GM12878 (cell line): Measurements from ENCODE around the gene TGDS. TPM values are rescaled to one million over a fixed set of nuclear protein-coding genes. Genes with fewer than 3 reads are reported as not detected.
A peak's percentile ranks its signal among the peaks of the same experiment; 100 is the strongest.

Source experiments
- CUX1 ChIP-seq: IDR thresholded peaks from 2 replicates; pipeline ENCODE4 v1.6.1; 2012; ENCODE audit warnings: improper control_type of control experiment, low read depth, low read length; ENCODE audit not compliant: insufficient replicate concordance
- EZH2 ChIP-seq: IDR thresholded peaks from 2 replicates; pipeline ENCODE4 v1.6.1; 2012; ENCODE audit warnings: low read depth, mild to moderate bottlenecking, control low read depth, inconsistent platforms, low read length, borderline replicate concordance; ENCODE audit not compliant: control insufficient read depth
- FOXK2 ChIP-seq: fragments of 450-650 bp; IDR thresholded peaks from 2 replicates; pipeline ENCODE4 v1.6.1; 2017; ENCODE audit warnings: mild to moderate bottlenecking, moderate library complexity
- HDAC6 ChIP-seq: fragments of 200-600 bp; sonication (generic); IDR thresholded peaks from one replicate; pipeline ENCODE4 v1.8.0; 2017; ENCODE audit warnings: antibody characterized with exemption; ENCODE audit not compliant: unreplicated experiment
- MTA3 ChIP-seq: IDR thresholded peaks from 2 replicates; pipeline ENCODE4 v1.6.1; 2012; ENCODE audit warnings: low read length, inconsistent platforms, borderline replicate concordance
- NFYB ChIP-seq: IDR thresholded peaks from 2 replicates; pipeline ENCODE4 v1.6.1; 2011; ENCODE audit warnings: low read depth, mild to moderate bottlenecking, low read length, improper control_type of control experiment, moderate library complexity; ENCODE audit not compliant: insufficient read depth
- NR2C2 ChIP-seq: IDR thresholded peaks from 2 replicates; pipeline ENCODE4 v1.6.1; 2011; ENCODE audit warnings: borderline replicate concordance, low read depth; ENCODE audit not compliant: control insufficient read depth, insufficient read length
- NR2F1 ChIP-seq: fragments of 450-650 bp; conservative IDR thresholded peaks from 2 replicates; pipeline ENCODE4 v1.6.1; 2017; ENCODE audit warnings: mild to moderate bottlenecking
- POU2F2 ChIP-seq: IDR thresholded peaks from 3 replicates; pipeline ENCODE4 v1.6.1; 2011; ENCODE audit warnings: low read depth, mild to moderate bottlenecking, low read length, borderline replicate concordance
- SMAD5 ChIP-seq: IDR thresholded peaks from 2 replicates; pipeline ENCODE4 v1.6.1; 2016; ENCODE audit warnings: antibody characterized with exemption, low read depth
- STAT1 ChIP-seq: fragments of 450-650 bp; conservative IDR thresholded peaks from 2 replicates; pipeline ENCODE4 v1.6.1; 2014; ENCODE audit warnings: antibody characterized with exemption, mild to moderate bottlenecking
- STAT3 ChIP-seq: IDR thresholded peaks from 2 replicates; pipeline ENCODE4 v1.6.1; 2011; ENCODE audit warnings: low read depth, low read length, improper control_type of control experiment
- TARDBP ChIP-seq: IDR thresholded peaks from 2 replicates; pipeline ENCODE4 v1.6.1; 2016; ENCODE audit warnings: borderline replicate concordance
- TCF7 ChIP-seq: IDR thresholded peaks from 2 replicates; pipeline ENCODE4 v1.6.1; 2014; ENCODE audit warnings: antibody characterized with exemption, borderline replicate concordance
- ZBTB4 ChIP-seq: fragments of 450-650 bp; formaldehyde crosslinking; IDR thresholded peaks from 2 replicates; pipeline ENCODE4 v1.4.0; 2022; ENCODE audit warnings: mild to moderate bottlenecking, moderate library complexity
- ZNF592 ChIP-seq: fragments of 450-650 bp; IDR thresholded peaks from 2 replicates; pipeline ENCODE4 v1.6.1; 2017; ENCODE audit warnings: mild to moderate bottlenecking, moderate library complexity
- polyA plus RNA-seq, 11 experiments: library from polyadenylated mRNA; depleted of rRNA in 4 of 11; unstranded in 6 of 11; stranded (reverse) in 5 of 11; fragments of >200 nt; fragmentation: Nextera tagmentation in 4 of 11; fragmentation: Illumina TruSeq in 1 of 11; extraction: Ambion mirVana in 4 of 11; extraction: Trizol in 1 of 11; gene quantifications; 1 replicate in 1 of 11; 2 replicates in 10 of 11; pipeline versions ENCODE4 v1.2.1 to v1.2.3, GENCODE V29; 2011 to 2016; ENCODE audit warnings: inconsistent platforms in 2 of 11, missing spikeins in 2 of 11, low read depth in 1 of 11
- total RNA-seq, 4 experiments: library from RNA; depleted of rRNA in 3 of 4; stranded (reverse); fragments of >200 nt in 3 of 4; fragmentation: Illumina TruSeq in 1 of 4; extraction: Trizol in 1 of 4; gene quantifications; 2 replicates each; pipeline versions ENCODE4 v1.2.1 to v1.2.3, GENCODE V29; 2013 to 2021

The TGDS gene
- total and polyA plus RNA-seq, 10 of the 15 experiments (the other 5 are each of a cell fraction or from before 2014, with no cell fraction given) = 13.1 to 44.3 (median 23.8) TPM

GRCh38 chr13:94549232-94550061, 46.5 kb downstream of the TGDS start (continued):
- TF ChIP-seq ZBTB4 (CRISPR knock-in tag) = no peak
- 0 out of 2 replicates have a peak, but pooled peaks have one; percentile 57 for TF ChIP-seq STAT1
- no peak for TF ChIP-seq NFYB
- no peak for TF ChIP-seq ZNF592
- peak; percentile 29; the same call in 1 of the 2 replicates for TF ChIP-seq NR2F1
- TF ChIP-seq STAT3 = no peak
- TF ChIP-seq CUX1 = no peak
- no peak for TF ChIP-seq HDAC6
- peak; percentile 56; the same call in 2 of the 3 replicates for TF ChIP-seq POU2F2
- no peak for TF ChIP-seq NR2C2
- no peak for TF ChIP-seq FOXK2
- TF ChIP-seq TARDBP = peak; percentile 95
- no peak for TF ChIP-seq EZH2
- TF ChIP-seq MTA3 = peak; percentile 78; the same call in 1 of the 2 replicates
- no peak for TF ChIP-seq SMAD5
- TF ChIP-seq TCF7 = peak; percentile 63; the same call in 1 of the 2 replicates
